Choroid plexus epithelial cell (primary cell): ENCODE results near the gene ZNF215.
"Not testable (repeated sequence)": the region's sequence is repeated elsewhere in the genome, so short reads cannot be mapped to it uniquely, and the experiment has no call there.

Experiments used
- DNase-seq: peaks from one replicate; pipeline ENCODE4 v3.0.0-alpha.2; 2010; ENCODE audit warnings: low read depth
- H3K4me3 ChIP-seq: 2 replicates; pipeline ENCODE4 v1.5.1; 2011; ENCODE audit warnings: low read depth, mild to moderate bottlenecking, control low read depth, low read length, moderate library complexity
- TF ChIP-seq, protein P1 (sequence below): conservative IDR thresholded peaks from 2 replicates; pipeline ENCODE4 v1.5.1; 2011; ENCODE audit warnings: low read depth, mild to moderate bottlenecking, control low read depth, inconsistent platforms, low read length, moderate library complexity

ZNF215 gene

DNA sequence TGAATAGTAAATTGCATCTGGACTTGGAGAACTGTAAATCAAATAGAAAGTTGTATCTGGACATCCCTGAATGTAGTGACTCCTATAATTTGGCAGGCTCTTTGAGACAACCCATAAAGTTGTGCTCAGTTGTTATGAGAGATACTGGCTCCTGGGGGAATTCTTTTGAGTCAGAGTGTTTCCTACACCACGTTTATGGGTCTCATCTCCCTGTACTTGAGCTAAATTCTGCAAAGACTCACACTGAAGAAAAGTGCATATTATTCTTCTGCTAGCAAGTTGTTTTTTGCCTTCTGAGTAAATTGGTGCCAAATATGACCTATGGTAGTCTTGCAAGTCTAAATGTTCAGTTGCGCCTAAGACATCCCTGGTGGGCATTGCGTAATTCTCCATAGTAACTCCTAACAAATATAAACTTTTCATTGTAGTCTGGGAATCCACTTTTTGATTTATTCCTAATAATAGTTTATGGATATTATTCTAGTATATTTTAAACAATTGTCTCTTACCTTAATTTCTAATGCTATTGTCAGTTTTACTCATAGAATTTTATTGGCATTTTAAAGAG is 5.0 kb downstream of the ZNF215 start:
- TF ChIP-seq, protein P1, sequence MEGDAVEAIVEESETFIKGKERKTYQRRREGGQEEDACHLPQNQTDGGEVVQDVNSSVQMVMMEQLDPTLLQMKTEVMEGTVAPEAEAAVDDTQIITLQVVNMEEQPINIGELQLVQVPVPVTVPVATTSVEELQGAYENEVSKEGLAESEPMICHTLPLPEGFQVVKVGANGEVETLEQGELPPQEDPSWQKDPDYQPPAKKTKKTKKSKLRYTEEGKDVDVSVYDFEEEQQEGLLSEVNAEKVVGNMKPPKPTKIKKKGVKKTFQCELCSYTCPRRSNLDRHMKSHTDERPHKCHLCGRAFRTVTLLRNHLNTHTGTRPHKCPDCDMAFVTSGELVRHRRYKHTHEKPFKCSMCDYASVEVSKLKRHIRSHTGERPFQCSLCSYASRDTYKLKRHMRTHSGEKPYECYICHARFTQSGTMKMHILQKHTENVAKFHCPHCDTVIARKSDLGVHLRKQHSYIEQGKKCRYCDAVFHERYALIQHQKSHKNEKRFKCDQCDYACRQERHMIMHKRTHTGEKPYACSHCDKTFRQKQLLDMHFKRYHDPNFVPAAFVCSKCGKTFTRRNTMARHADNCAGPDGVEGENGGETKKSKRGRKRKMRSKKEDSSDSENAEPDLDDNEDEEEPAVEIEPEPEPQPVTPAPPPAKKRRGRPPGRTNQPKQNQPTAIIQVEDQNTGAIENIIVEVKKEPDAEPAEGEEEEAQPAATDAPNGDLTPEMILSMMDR = no peak
- DNase-seq = peak; percentile 47
- no peak overlapping the region for H3K4me3 ChIP-seq

DNA sequence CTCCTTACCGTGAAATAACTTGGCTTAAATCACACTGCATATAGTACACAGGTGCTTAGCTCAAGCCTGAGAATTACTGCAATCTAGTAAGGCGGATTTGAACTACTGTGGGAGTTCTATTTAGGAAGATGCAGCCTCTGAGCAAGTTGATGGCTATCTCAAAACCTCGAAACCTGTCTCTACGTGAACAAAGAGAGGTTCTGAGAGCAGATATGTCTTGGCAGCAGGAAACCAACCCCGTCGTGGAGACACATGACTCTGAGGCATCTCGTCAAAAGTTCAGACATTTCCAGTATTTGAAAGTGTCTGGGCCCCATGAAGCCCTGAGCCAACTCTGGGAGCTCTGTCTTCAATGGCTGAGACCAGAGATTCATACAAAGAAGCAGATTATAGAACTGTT is 5.9 kb downstream of the ZNF215 start:
- TF ChIP-seq, protein P1 = no peak
- H3K4me3 ChIP-seq = no peak overlapping the region
- DNase-seq = no peak

DNA sequence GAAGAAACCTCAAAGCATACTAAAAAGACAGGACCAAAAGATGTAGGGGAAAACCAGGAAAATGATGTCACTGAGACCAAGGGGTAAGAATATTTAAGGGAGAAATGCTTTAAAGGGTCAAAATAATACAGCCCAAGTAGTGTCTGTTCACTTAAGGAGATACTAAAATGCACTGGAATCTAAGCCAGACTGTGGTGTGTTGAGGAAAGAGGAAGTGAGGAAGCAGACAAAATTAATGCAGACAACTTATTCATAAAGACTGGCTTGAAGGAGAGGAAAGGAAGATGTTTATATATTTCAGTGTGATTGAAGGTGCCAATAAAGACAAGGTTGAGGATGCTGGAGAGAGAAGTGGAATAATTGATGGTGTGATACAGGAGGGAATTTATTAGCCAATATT is 15.7 kb downstream of the ZNF215 start:
- no peak for DNase-seq
- TF ChIP-seq, protein P1 = no peak
- no peak overlapping the region for H3K4me3 ChIP-seq

DNA sequence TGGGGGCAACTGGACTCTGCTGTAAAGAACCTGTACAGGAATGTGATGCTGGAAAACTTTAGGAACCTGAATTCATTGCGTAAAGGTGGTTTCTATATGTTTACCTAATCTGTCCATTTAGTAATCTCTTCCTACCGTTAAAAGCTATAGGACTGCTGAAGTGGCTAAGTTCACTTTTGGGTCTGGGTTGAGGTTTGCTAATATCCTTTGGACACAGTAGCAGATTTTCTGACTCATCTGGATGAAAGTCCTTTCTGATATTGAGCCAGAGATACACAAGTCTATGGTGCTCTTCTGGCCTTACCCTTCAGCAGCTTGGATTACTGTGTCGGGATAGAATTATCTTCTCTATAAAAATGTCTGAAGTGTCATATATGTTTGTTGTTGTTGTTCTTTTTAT is 16.9 kb downstream of the ZNF215 start:
- peak; percentile 26 for DNase-seq
- TF ChIP-seq, protein P1 = no peak

GRCh38 chr11:6954248-6954647 is 28.0 kb downstream of the ZNF215 start:
- not testable (repeated sequence) for H3K4me3 ChIP-seq, DNase-seq

More for the DNA sequence above, 16.9 kb downstream of the ZNF215 start:
- H3K4me3 ChIP-seq = no peak overlapping the region

DNA sequence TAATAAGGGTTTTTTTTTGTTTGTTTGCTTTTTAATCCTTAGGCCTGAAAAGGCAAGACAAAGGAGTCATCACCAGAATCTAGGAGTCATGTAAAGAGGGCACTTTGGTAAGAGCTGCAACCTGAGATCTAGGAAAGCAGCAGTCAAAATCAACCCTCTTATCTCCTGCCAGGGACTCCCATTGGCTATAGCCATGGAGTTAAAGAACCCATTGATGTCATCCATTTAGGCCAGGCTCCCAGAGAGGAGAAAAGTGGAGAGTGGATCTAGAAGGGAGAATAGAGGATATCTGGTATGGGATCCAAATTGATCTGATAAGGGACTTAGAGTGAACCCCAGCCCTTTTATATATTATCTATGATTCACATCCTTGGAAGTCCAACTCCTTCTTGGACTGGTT is 35.9 kb downstream of the ZNF215 start:
- TF ChIP-seq, protein P1 = no peak
- DNase-seq = no peak
- H3K4me3 ChIP-seq = no peak overlapping the region

DNA sequence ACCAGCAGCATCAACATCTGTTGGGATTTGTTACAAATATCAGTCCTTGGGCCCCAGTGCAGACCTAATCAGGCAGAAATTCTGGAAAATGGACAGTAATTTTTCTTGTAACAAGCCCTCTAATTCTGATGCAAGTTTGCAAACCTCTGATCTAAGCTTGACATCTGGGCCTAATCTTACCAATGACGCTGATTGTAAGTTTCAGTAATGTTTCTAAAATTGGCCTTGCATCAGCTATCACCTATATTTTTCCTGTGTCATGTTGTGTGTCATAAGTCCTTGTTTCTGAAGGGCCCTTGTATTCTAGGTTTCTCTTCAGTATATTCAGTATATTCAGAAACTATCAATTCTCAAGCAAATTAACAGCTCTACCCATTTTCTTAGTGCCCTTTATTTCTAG is 36.4 kb downstream of the ZNF215 start:
- H3K4me3 ChIP-seq = no peak overlapping the region
- TF ChIP-seq, protein P1 = no peak
- no peak for DNase-seq

DNA sequence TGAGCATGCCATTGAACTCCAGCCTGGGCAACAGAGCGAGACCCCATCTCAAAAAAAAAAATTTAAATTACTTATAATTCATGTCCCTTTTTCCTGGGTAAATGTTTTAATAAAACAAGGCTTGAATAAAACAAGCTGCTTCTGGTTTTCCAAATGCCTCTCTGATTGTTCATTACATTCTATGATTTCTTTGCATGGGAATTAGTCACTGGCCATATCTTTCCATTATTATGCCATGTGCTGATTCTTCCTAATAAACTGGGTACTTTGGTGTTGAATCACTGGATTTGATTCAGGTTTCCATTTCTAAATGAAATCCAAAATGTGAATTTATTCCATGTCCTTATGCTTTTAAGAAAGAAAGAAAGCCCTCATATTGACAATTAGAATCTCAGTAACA is 42.6 kb downstream of the ZNF215 start:
- TF ChIP-seq, protein P1 = no peak
- peak; percentile 18 for DNase-seq
- no peak overlapping the region for H3K4me3 ChIP-seq

GRCh38 chr11:6969854-6970253 is 43.6 kb downstream of the ZNF215 start:
- not testable (repeated sequence) for H3K4me3 ChIP-seq
- DNase-seq = peak; percentile 68
